HG03558 (cell line): ENCODE data around the gene FKBP5.

Source experiments
- ATAC-seq: cut with Tn5 transposase; IDR thresholded peaks from one replicate; pipeline ENCODE4 v1.9.1; 2021; ENCODE audit warnings: moderate number of reproducible peaks; ENCODE audit not compliant: unreplicated experiment; ENCODE audit errors: extremely low read depth

Gene FKBP5

DNA sequence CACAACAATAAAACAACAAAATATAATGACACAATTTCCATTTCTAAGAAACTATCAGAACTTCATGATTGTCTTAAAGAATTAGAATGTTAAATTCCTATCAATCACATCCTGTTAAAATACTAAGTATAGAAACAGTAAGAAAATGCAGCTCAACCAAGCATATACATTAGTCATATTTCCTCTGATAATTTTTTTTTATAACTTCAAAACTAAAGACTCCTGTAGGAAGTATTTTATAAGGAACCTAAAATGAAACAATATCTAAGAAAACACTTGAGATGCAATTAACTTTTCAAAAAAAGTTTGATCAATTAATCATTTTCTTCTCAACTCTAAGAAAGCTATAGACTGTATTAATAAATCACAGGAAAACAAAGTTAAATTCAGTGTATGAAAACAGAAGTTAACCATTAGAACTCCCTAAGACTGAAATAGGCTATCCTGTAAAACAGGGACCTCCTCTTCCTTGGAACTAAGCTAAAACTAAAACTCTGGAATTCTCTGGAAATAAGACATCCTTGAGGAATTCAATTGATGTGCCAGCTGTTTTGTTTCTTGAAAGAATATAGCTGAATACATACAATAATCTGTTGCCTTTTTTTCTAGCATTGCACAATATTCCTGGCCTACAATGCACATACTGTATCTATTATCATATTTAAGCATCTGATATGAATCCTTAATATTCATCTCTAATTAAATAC, 19.8 kb downstream of the FKBP5 start:
- ATAC-seq = no peak

GRCh38 chr6:35668096-35668495, 20.6 kb downstream of the FKBP5 start:
- ATAC-seq = no peak

DNA sequence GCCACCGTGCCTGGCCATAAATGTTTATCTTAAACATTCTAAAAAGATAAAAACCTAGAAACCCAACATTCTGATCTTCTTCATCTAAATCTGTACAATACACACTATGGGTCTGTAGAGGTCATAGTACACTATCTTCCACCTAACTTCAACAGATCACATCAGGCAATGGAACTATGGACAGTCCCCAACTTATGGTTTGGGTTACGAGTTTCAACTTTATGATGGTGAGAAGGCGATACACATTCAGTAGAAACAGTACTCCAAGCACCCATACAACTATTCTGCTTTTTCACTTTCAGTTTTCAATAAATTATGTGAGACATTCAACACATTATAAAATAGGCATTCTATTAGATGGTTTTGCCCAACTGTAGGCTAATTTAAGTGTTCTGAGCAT, 23.1 kb downstream of the FKBP5 start:
- no peak for ATAC-seq

DNA sequence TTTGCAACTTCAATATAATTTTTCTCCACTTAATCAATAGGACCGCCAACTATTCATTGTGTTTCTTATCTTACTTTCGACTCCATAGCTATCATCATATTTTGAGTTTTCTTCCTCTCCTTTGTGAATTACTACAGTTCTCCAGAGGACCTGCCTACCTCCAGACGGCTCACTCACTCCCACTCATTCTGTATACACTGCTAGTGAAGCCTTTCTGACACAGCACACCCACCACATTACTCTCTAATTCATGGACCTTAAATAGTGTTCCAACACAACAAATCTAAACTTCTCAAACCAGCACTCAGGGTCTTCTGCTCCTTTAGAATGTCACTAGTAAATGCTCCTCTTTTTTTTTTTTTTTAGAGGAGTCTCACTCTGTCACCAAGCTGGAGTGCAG, 23.8 kb downstream of the FKBP5 start:
- no peak for ATAC-seq

DNA sequence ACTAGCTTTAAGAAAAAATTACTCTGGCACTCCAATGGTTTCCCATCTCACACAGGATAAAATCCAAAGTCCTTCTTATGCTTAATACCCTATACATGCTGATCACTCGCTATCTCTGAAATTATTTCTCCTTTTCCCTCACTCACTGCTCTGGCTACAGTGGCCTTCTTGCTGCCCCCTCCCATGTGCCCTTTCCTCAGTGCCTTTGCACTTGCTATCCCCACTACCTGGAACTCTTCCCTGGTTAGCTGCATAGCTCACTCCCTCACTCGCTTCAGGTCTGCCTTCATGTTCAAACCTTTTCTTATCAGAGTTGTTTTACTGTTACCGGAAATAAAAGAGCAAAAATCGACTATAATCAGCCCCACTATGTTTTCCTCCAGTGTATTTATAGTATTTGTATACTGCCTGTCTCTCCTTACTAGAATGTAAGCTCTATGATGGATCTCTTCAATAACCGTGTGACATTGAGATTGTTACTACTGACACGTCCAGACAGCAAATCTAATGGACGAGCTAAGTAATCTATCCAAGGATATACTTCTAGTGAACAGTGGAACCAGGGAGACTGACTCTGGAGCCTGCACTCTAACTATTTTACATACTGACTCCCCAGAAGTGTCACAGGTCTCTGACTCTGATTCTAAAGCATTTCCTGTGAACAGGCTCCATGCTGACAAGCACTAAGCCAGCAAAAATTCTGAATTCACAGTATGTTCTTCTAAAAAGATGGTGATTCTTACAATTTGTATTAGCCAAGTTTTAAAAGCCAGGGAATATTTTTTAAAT, 25.1 kb downstream of the FKBP5 start:
- ATAC-seq = no peak

DNA sequence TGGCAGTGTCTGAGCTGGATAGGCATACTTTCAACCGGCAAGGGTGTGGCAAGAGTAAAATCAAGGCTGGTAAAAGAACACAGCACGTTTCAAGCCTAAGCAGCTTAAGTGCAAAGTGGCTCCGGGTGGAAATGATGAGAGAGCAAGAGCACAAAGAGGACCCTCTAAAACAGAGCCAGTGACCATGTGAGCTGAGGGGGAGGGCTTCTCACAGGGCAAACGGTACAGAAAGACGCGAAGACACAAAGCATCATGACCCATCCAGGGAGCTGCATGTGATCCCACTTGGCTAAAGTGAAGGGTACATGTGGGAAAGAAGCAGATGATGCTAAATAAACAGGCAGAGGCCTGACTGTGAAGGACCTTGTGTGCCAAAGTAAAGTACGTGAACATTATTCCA, 25.7 kb downstream of the FKBP5 start:
- no peak for ATAC-seq

- ATAC-seq = no peak
Measured at GRCh38 chr6:35654883-35655282, 33.8 kb downstream of the FKBP5 start.

GRCh38 chr6:35651244-35651643, 37.5 kb downstream of the FKBP5 start:
- no peak for ATAC-seq

GRCh38 chr6:35650015-35650414, 38.7 kb downstream of the FKBP5 start:
- no peak for ATAC-seq

- no peak for ATAC-seq
Measured at GRCh38 chr6:35648203-35648602, 40.5 kb downstream of the FKBP5 start.

DNA sequence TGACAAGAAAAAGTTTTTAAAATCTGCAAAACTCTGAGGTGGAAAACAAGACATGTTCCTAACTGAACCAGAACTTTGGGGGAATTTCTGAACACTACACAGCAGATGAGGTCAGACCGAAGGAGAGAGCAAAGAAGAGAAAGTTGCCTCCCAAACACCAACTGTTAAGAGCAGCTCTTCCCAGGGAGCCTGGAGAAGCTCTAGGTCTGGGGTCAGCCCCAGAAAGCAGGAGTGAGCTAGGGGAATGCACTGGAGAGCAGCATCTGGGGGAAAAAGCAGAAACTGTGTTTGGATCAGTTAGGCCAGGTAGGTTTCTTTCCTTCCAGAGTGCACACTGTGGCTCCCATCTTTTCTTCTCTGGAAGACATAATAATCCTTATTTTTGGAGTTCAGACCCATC, 41.3 kb downstream of the FKBP5 start:
- no peak for ATAC-seq

GRCh38 chr6:35643162-35643535, 45.6 kb downstream of the FKBP5 start:
- ATAC-seq = no peak

- ATAC-seq = no peak
Measured at GRCh38 chr6:35642471-35643161, 46.1 kb downstream of the FKBP5 start.

GRCh38 chr6:35640017-35640664, 48.6 kb downstream of the FKBP5 start:
- ATAC-seq = no peak

- no peak for ATAC-seq
Measured at GRCh38 chr6:35638679-35639078, 50.0 kb downstream of the FKBP5 start.

- no peak for ATAC-seq
Measured at GRCh38 chr6:35637911-35638310, 50.8 kb downstream of the FKBP5 start.

GRCh38 chr6:35635601-35636597, 52.8 kb downstream of the FKBP5 start:
- ATAC-seq = no peak

DNA sequence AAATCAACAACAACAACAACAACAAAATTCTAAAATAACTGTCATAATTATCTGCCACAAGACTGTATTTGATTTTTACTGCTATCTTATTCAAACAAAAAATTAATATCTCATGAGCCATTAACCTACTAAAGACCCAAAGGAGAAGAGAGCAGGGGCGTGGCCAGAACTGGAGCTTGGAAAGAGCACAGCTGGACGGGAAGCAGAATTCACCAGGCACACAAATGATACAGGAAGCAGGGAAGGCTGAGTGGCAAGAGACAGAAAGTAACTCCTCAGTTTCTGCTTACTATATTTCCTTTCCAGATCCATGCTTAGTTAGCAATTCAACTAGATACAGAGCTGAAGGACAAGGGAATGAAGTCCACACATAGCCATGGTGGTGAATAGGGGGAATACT, 54.4 kb downstream of the FKBP5 start:
- no peak for ATAC-seq

DNA sequence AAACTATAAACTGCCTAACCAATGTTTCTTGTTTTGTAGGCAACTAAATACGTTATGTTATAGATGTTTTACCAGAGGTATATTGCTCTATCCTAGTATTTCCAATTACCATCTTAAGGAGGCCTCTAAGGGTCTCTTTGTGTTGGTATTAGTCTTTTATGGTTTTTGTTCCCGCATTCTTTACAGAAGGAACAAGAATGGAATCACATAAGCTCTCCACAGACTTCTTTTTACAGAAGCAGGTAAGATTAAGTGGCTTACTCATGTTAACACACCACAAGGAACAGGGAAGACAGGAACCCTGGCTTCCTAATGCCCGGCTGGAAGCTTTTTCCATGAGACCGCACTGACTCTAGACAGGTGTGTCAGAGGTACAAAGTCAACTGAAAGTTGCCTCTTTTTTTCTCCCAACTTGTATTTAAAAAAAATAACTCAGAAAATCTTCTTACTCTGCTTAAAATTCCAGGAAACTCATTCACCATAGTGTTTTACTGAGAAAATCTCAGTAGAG, 55.1 kb downstream of the FKBP5 start:
- no peak for ATAC-seq
